Trophoblast cell (in vitro differentiated cells and primary cell): ENCODE results near the gene FAM83F.
A peak's percentile ranks its signal among the peaks of the same experiment; 100 is the strongest.

Experiments used
- DNase-seq, 2 donors: peaks; one replicate each; pipeline ENCODE4 v3.0.0-alpha.2; 2016
- H2AFZ ChIP-seq: 2 replicates; pipeline ENCODE4 v1.6.1; 2013; ENCODE audit warnings: low read length, moderate library complexity, mild to moderate bottlenecking; ENCODE audit not compliant: insufficient read depth, poor library complexity
- H2AK5ac ChIP-seq: 2 replicates; pipeline ENCODE4 v1.6.1; 2013; ENCODE audit warnings: mild to moderate bottlenecking, low read length
- H2BK120ac ChIP-seq: 2 replicates; pipeline ENCODE4 v1.6.1; 2013; ENCODE audit warnings: low read length, mild to moderate bottlenecking, moderate library complexity; ENCODE audit not compliant: insufficient read depth, poor library complexity
- H2BK12ac ChIP-seq: 2 replicates; pipeline ENCODE4 v1.6.1; 2013; ENCODE audit warnings: mild to moderate bottlenecking, low read length, moderate library complexity
- H2BK5ac ChIP-seq: 2 replicates; pipeline ENCODE4 v1.6.1; 2013; ENCODE audit warnings: low read length, low read depth, moderate library complexity, mild to moderate bottlenecking; ENCODE audit not compliant: poor library complexity
- H3K14ac ChIP-seq: 2 replicates; pipeline ENCODE4 v1.6.1; 2013; ENCODE audit warnings: mild to moderate bottlenecking, low read length
- H3K18ac ChIP-seq: 2 replicates; pipeline ENCODE4 v1.6.1; 2013; ENCODE audit warnings: mild to moderate bottlenecking, low read length
- H3K23ac ChIP-seq: 2 replicates; pipeline ENCODE4 v1.6.1; 2013; ENCODE audit warnings: low read length
- H3K27ac ChIP-seq: 2 replicates; pipeline ENCODE4 v1.5.1; 2013; ENCODE audit warnings: low read depth, mild to moderate bottlenecking, inconsistent platforms, low read length, moderate library complexity
- H3K27me3 ChIP-seq: 2 replicates; pipeline ENCODE4 v1.6.1; 2013; ENCODE audit warnings: inconsistent platforms, mild to moderate bottlenecking, low read length, moderate library complexity; ENCODE audit not compliant: insufficient read depth
- H3K36me3 ChIP-seq, 2 experiments: 1 replicate in 1 of 2; 2 replicates in 1 of 2; pipeline ENCODE4 v1.6.1; 2013; ENCODE audit warnings: low read length in 2 of 2, mild to moderate bottlenecking in 2 of 2, moderate library complexity in 1 of 2; ENCODE audit not compliant: insufficient read depth in 2 of 2, control insufficient read depth in 1 of 2
- H3K4ac ChIP-seq: 2 replicates; pipeline ENCODE4 v1.6.1; 2013; ENCODE audit warnings: low read depth, mild to moderate bottlenecking, low read length, moderate library complexity
- H3K4me1 ChIP-seq, 2 experiments: 1 replicate in 1 of 2; 2 replicates in 1 of 2; pipeline ENCODE4 v1.6.1; 2013; ENCODE audit warnings: low read length in 2 of 2, mild to moderate bottlenecking in 2 of 2, moderate library complexity in 1 of 2; ENCODE audit not compliant: insufficient read depth in 2 of 2, control insufficient read depth in 1 of 2
- H3K4me2 ChIP-seq: 2 replicates; pipeline ENCODE4 v1.6.1; 2013; ENCODE audit warnings: inconsistent platforms, mild to moderate bottlenecking, low read length, moderate library complexity
- H3K4me3 ChIP-seq: 2 replicates; pipeline ENCODE4 v1.5.1; 2013; ENCODE audit warnings: mild to moderate bottlenecking, low read depth, low read length, inconsistent platforms
- H3K79me1 ChIP-seq: one replicate; pipeline ENCODE4 v1.6.1; 2013; ENCODE audit warnings: low read length
- H3K79me2 ChIP-seq: 2 replicates; pipeline ENCODE4 v1.6.1; 2013; ENCODE audit warnings: low read length, mild to moderate bottlenecking; ENCODE audit not compliant: control insufficient read depth, insufficient read depth, poor library complexity
- H3K9ac ChIP-seq: 2 replicates; pipeline ENCODE4 v1.6.1; 2013; ENCODE audit warnings: mild to moderate bottlenecking, low read length
- H3K9me3 ChIP-seq: 2 replicates; pipeline ENCODE4 v1.6.1; 2013; ENCODE audit warnings: low read depth, mild to moderate bottlenecking, control low read depth, inconsistent platforms, low read length; ENCODE audit not compliant: insufficient read depth
- H4K12ac ChIP-seq: 2 replicates; pipeline ENCODE4 v1.6.1; 2013; ENCODE audit warnings: low read depth, mild to moderate bottlenecking, low read length, moderate library complexity
- H4K8ac ChIP-seq: 2 replicates; pipeline ENCODE4 v1.6.1; 2013; ENCODE audit warnings: low read depth, mild to moderate bottlenecking, low read length, moderate library complexity
- H4K91ac ChIP-seq: one replicate; pipeline ENCODE4 v1.6.1; 2013; ENCODE audit warnings: low read depth, mild to moderate bottlenecking, low read length, moderate library complexity
- WGBS: extraction: QIAGEN DNeasy Blood & Tissue Kit; methylation state at CpG from one replicate; pipeline ENCODE4 v1.1.7; 2013; ENCODE audit warnings: missing lambda C conversion rate; ENCODE audit not compliant: insufficient read length, insufficient coverage; ENCODE audit errors: extremely low coverage; 5-methylcytosine and 5-hydroxymethylcytosine counted together

The FAM83F gene

DNA sequence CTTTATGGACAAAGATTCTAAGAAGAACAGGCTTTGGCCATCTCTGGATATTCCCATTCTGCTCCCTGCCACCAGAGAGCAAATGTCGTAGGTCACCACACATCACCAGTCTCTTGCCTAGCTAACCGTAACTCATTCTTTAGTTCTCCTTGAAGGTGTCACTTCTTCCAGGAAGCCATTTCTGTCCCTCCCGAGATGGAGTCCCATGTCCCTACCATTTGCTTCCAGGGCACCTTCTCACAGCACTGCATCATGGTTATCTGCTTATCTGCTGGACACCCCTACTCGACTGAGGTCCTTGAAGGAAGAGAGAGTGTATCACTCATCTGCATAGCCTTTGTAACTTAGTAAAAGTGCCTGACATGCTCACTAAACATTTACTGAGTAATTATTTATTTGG lies 47.6 kb downstream of the FAM83F start:
- no peak overlapping the region for H3K4me2 ChIP-seq

DNA sequence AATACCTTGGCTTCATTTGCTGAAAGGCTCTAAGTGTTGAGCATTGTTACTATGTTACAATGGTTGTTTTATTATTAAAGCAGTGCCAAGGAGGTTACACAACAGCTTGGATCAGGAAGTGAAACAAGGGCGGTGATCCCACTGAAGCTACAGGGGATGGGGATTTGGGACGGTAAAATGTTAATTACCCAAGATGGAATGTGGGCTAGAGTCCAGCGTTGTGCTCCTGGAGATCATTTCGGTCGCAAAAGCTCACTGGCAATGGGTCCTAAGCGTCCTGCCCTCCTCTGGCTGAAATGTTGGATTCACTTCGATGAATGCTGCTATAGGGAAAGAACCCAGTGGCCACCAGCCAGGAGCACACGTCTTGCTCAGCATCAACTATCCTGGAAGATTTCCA lies 48.3 kb downstream of the FAM83F start:
- Histone ChIP-seq H3K4me1 (peaks cover 0 to 3% of the 10 kb centered on the region in 2 experiments), H3K18ac (no peak overlapping the region), H4K12ac (no peak overlapping the region)

More for the DNA sequence above, 47.6 kb downstream of the FAM83F start:
- no peak overlapping the region for H2BK12ac ChIP-seq
- no CpG with 5 or more reads among the region's 4 CpGs for WGBS
- DNase-seq, result no peak
- H3K23ac ChIP-seq, result no peak overlapping the region
- H3K18ac ChIP-seq, result no peak overlapping the region
- no peak overlapping the region for H4K91ac ChIP-seq
- no peak overlapping the region for H2BK5ac ChIP-seq
- H3K4me3 ChIP-seq, result no peak overlapping the region
- H3K4me1 ChIP-seq, result peaks cover 0 to 3% of the 10 kb centered on the region in 2 experiments
- H3K36me3 ChIP-seq, result no peaks in the 10 kb centered on the region
- no peaks in the 10 kb centered on the region for H3K79me1 ChIP-seq
- no peak overlapping the region for H2AFZ ChIP-seq
- no peak overlapping the region for H4K12ac ChIP-seq
- no peak overlapping the region for H3K4ac ChIP-seq
- no peak overlapping the region for H4K8ac ChIP-seq
- no peaks in the 10 kb centered on the region for H3K9me3 ChIP-seq
- no peak overlapping the region for H3K9ac ChIP-seq
- peaks cover 1% of the 10 kb centered on the region for H3K27me3 ChIP-seq
- no peak overlapping the region for H3K27ac ChIP-seq
- no peak overlapping the region for H2AK5ac ChIP-seq
- peaks cover 2% of the 10 kb centered on the region for H3K79me2 ChIP-seq
- H2BK120ac ChIP-seq, result no peak overlapping the region
- H3K14ac ChIP-seq, result no peak overlapping the region

GRCh38 chr22:40043793-40044101 lies 49.0 kb downstream of the FAM83F start:
- Histone ChIP-seq H3K9me3 (no peaks in the 10 kb centered on the region), H3K4me1 (peaks cover 0 to 3% of the 10 kb centered on the region in 2 experiments), H2BK12ac (no peak overlapping the region), H2AK5ac (no peak overlapping the region), H3K23ac (no peak overlapping the region), H3K79me1 (no peaks in the 10 kb centered on the region), H3K27ac (no peak overlapping the region), H3K4ac (no peak overlapping the region), H3K18ac (no peak overlapping the region), H2AFZ (peak overlapping the region; percentile 69), H2BK5ac (no peak overlapping the region), H3K36me3 (no peaks in the 10 kb centered on the region), H3K4me3 (no peak overlapping the region), H3K4me2 (peak overlapping the region; percentile 69), H4K12ac (peak overlapping the region; percentile 70), H3K79me2 (peaks cover 2% of the 10 kb centered on the region), H4K8ac (peak overlapping the region; percentile 92), H4K91ac (peak overlapping the region; percentile 32), H3K14ac (no peak overlapping the region), H3K9ac (no peak overlapping the region), H3K27me3 (peaks cover 1% of the 10 kb centered on the region), H2BK120ac (no peak overlapping the region)
- DNase-seq, result no peak
- no CpG with 5 or more reads among the region's 5 CpGs for WGBS

More for the DNA sequence above, 48.3 kb downstream of the FAM83F start:
- no CpG with 5 or more reads among the region's 8 CpGs for WGBS
- H3K79me1 ChIP-seq, result no peaks in the 10 kb centered on the region
- peaks cover 2% of the 10 kb centered on the region for H3K79me2 ChIP-seq
- H3K4me2 ChIP-seq, result no peak overlapping the region
- H3K4me3 ChIP-seq, result no peak overlapping the region
- no peak overlapping the region for H2BK120ac ChIP-seq
- H3K36me3 ChIP-seq, result no peaks in the 10 kb centered on the region
- H3K4ac ChIP-seq, result no peak overlapping the region
- H2BK5ac ChIP-seq, result no peak overlapping the region
- no peak overlapping the region for H3K23ac ChIP-seq
- peaks cover 1% of the 10 kb centered on the region for H3K27me3 ChIP-seq
- no peak overlapping the region for H3K27ac ChIP-seq
- no peak overlapping the region for H4K91ac ChIP-seq
- no peak overlapping the region for H2AFZ ChIP-seq
- H3K9me3 ChIP-seq, result no peaks in the 10 kb centered on the region
- no peak overlapping the region for H3K9ac ChIP-seq
- H2AK5ac ChIP-seq, result no peak overlapping the region
- DNase-seq, result peak in 1 of 2 donors; percentile 17
- no peak overlapping the region for H4K8ac ChIP-seq
- H3K14ac ChIP-seq, result no peak overlapping the region
- H2BK12ac ChIP-seq, result no peak overlapping the region

DNA sequence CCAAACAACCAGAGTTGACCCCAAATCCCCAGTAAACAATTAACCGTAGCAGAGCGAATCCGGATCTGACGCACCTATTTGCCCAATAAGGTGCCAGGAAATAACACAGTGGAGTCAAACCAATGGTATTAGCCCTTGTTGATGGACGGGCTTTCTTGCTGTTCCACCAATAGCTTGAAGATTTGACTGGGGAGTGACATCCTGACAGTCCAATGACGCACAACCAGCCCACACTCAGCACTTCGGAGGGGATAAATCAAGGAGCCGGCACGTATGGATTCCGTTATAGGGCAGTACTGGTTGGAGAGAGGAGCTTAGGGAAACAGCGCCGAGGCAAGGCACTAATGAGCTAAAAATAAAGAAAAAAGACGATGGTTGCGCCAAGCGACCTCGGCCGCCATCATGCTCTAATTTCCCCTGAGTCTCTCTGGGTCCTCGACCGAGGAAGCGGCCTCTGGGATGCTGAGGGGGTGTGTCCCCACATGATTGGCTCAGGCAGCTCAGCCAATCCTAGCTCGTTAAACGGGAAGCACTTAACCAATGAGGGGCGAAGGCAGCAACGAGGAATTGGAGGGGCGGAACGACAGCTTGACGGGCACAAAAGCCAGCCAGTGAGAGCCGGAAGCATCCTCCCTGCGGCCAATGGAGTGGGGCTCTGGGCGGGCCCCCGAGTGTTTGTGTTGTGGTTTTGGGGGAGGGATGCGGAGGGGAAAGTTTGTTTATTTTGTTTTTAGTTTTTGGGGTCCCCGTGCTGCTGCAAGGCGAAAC lies 49.5 kb downstream of the FAM83F start:
- Histone ChIP-seq H3K14ac (no peak overlapping the region), H3K4me2 (peak overlapping the region; percentile 99), H2AFZ (peak overlapping the region; percentile 96), H3K27me3 (peaks cover 1% of the 10 kb centered on the region), H2BK12ac (no peak overlapping the region), H3K79me1 (no peaks in the 10 kb centered on the region), H3K4me3 (peak overlapping the region; percentile 96), H4K91ac (no peak overlapping the region), H4K8ac (peak overlapping the region; percentile 92), H3K4me1 (peaks cover 0 to 3% of the 10 kb centered on the region in 2 experiments), H2BK120ac (no peak overlapping the region), H3K4ac (no peak overlapping the region), H3K9me3 (no peaks in the 10 kb centered on the region), H3K79me2 (peaks cover 2% of the 10 kb centered on the region), H3K23ac (no peak overlapping the region), H3K9ac (peak overlapping the region; percentile 10), H2AK5ac (no peak overlapping the region), H3K18ac (no peak overlapping the region), H3K27ac (no peak overlapping the region), H3K36me3 (no peaks in the 10 kb centered on the region), H2BK5ac (no peak overlapping the region), H4K12ac (no peak overlapping the region)
- no CpG with 5 or more reads among the region's 34 CpGs for WGBS
- peak; percentile 98 to 99 for DNase-seq
